Activated B cell treated with CpG ODN at 0.5 μM for 24 hours (primary cell): ENCODE measurements around the gene M6PR. TPM values are rescaled to one million over a fixed set of nuclear protein-coding genes. Genes with fewer than 3 reads are reported as not detected.

Experiments
- ATAC-seq: fragments of 200-7000 bp; cut with Tn5 transposase; one replicate; pipeline ENCODE4 v1.10.0; 2021; ENCODE audit warnings: low read depth, mild to moderate bottlenecking, moderate library complexity
- CTCF ChIA-PET: fragments of 350-600 bp; sonication (Branson Sonifier 250); formaldehyde crosslinking; loops from one replicate; lab custom pipeline; 2021; ENCODE audit warnings: antibody characterized with exemption; lab: Charles Lee
- POLR2A ChIA-PET: fragments of 350-600 bp; sonication (Branson Sonifier 250); formaldehyde crosslinking; loops from one replicate; lab custom pipeline; 2021; ENCODE audit warnings: antibody characterized with exemption; lab: Charles Lee
- DNase-seq: peaks from one replicate; pipeline ENCODE4 v3.0.0; 2022
- H3K27ac Mint-ChIP-seq: one replicate; pipeline ENCODE4 v1.8.0; 2020; ENCODE audit warnings: mixed read lengths
- H3K27me3 Mint-ChIP-seq: one replicate; pipeline ENCODE4 v1.8.0; 2021; ENCODE audit warnings: mixed read lengths
- H3K36me3 Mint-ChIP-seq: one replicate; pipeline ENCODE4 v1.8.0; 2021; ENCODE audit warnings: low read depth, mixed read lengths
- H3K4me1 Mint-ChIP-seq: one replicate; pipeline ENCODE4 v1.8.0; 2021; ENCODE audit warnings: mixed read lengths
- H3K4me3 Mint-ChIP-seq: one replicate; pipeline ENCODE4 v1.8.0; 2020; ENCODE audit warnings: mild to moderate bottlenecking, mixed read lengths
- H3K9me3 Mint-ChIP-seq: one replicate; pipeline ENCODE4 v1.8.0; 2020; ENCODE audit warnings: mixed read lengths
- intact Hi-C: fragments of 100-400 bp; cut with micrococcal nuclease; formaldehyde crosslinking; loops from one replicate; pipeline ENCODE4 v1.15.1; 2024
- total RNA-seq: library from RNA; stranded (reverse); gene quantifications from 2 replicates; pipeline ENCODE4 v1.2.3, GENCODE V29; 2022
- TF ChIP-seq, protein P1 (sequence below): fragments of 200-600 bp; IDR thresholded peaks from one replicate; pipeline ENCODE4 v1.8.0; 2022; ENCODE audit warnings: antibody characterized with exemption, mild to moderate bottlenecking

Gene M6PR
- total RNA-seq, 1 donor from 2014 or later, result 229 TPM

DNA sequence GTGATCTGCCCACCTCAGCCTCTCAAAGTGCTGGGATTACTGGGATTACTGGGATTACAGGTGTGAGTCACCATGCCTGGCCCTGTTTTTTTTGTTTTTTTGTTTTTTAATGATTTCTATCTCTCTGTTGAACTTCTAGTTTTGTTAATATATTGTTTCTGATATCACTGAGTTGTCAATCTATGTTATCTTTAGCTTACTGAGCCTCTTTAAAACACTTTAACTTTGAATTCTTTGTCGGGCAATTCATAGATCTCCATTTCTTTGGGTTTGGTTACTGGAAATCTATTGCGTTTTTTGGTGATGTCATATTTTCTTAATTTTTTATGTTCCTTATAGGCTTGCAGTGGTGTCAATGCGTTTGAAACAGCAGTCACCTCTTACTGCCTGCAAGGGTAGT is 30.7 kb upstream of the M6PR start:
- POLR2A ChIA-PET, result no interaction called here
- no peak for DNase-seq
- TF ChIP-seq, protein P1, sequence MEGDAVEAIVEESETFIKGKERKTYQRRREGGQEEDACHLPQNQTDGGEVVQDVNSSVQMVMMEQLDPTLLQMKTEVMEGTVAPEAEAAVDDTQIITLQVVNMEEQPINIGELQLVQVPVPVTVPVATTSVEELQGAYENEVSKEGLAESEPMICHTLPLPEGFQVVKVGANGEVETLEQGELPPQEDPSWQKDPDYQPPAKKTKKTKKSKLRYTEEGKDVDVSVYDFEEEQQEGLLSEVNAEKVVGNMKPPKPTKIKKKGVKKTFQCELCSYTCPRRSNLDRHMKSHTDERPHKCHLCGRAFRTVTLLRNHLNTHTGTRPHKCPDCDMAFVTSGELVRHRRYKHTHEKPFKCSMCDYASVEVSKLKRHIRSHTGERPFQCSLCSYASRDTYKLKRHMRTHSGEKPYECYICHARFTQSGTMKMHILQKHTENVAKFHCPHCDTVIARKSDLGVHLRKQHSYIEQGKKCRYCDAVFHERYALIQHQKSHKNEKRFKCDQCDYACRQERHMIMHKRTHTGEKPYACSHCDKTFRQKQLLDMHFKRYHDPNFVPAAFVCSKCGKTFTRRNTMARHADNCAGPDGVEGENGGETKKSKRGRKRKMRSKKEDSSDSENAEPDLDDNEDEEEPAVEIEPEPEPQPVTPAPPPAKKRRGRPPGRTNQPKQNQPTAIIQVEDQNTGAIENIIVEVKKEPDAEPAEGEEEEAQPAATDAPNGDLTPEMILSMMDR, result no peak
- no peak for ATAC-seq
- Mint-ChIP-seq H3K4me3 (no peak overlapping the region), H3K27ac (no peak overlapping the region), H3K36me3 (peaks cover 7% of the 10 kb centered on the region), H3K9me3 (peaks cover 13% of the 10 kb centered on the region), H3K27me3 (no peaks in the 10 kb centered on the region), H3K4me1 (no peaks in the 10 kb centered on the region)
- CTCF ChIA-PET, result no interaction called here
- intact Hi-C loops, result no loop called here

DNA sequence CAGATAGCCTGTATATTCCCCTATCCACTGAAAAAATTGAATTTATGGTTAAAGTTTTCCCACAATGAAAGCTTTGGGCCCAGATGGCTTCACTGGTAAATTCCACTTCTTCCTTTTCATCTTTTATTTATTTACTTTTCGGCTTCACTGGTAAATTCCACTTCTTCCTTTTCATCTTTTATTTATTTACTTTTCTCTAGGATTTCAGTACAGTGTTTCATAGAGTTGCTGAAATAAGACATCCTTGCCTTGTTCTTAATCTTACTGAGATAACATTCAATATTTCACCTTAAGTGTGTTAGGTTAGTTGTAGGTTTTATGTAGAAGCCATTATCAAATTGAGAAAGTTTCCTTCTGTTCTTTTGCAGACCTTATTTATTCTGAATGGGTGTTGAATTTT is 21.0 kb upstream of the M6PR start:
- Mint-ChIP-seq H3K27me3 (no peaks in the 10 kb centered on the region), H3K9me3 (peaks cover 12% of the 10 kb centered on the region), H3K4me3 (no peak overlapping the region), H3K4me1 (no peaks in the 10 kb centered on the region), H3K27ac (no peak overlapping the region), H3K36me3 (peaks cover 2% of the 10 kb centered on the region)
- TF ChIP-seq, protein P1, result no peak
- POLR2A ChIA-PET, result no interaction called here
- no peak for DNase-seq
- CTCF ChIA-PET, result no interaction called here
- intact Hi-C loops, result no loop called here
- no peak for ATAC-seq

DNA sequence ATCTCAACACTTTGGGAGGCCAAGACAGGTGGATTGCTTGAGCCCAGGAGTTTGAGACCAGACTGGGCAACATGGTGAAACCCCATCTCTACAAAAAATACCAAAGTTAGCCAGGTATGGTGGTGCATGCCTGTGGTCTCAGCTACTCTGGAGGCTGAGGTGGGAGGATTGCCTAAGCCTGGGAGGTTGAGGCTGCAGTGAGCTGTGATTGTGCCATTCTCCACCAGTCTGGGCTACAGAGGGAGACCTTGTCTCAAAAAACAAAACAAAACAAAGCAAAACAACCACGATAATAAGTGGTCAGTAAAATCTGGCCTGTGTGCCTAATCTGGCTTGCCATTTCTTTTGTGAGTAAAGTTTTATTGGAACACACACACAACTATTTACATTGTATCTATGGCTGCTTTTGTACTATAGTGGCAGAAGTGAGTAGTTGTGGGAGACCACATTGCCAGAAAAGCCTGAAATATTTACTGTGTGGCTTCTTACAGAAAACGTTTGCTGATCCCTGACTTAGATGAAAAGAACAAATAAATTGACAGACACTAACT is 20.5 kb upstream of the M6PR start:
- Mint-ChIP-seq H3K27ac (no peak overlapping the region), H3K4me3 (no peak overlapping the region), H3K27me3 (no peaks in the 10 kb centered on the region), H3K4me1 (no peaks in the 10 kb centered on the region), H3K36me3 (peaks cover 2% of the 10 kb centered on the region), H3K9me3 (peaks cover 12% of the 10 kb centered on the region)
- POLR2A ChIA-PET, result no interaction called here
- CTCF ChIA-PET, result no interaction called here
- TF ChIP-seq, protein P1, result no peak
- no peak for DNase-seq
- no peak for ATAC-seq
- intact Hi-C loops, result no loop called here

DNA sequence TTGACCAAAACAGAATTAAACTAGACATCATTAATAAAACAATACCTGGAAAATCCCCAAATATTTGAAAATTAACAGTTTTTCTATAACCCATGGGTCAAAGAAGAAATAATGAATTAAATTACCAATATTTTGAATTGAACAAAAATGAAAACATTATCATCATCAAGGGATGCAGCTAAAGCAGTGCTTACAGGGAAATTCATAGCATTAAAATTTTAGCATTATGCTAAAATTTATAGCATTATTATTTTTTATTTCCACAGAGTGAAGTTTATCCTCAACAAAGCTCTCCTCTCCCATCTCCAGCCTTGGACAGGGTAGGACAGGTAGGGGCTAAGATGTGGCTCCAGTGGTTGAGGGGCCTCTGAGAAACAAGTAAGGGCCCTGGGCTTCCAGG is 19.3 kb upstream of the M6PR start:
- Mint-ChIP-seq H3K9me3 (peaks cover 14% of the 10 kb centered on the region), H3K4me1 (no peaks in the 10 kb centered on the region), H3K4me3 (no peak overlapping the region), H3K27ac (no peak overlapping the region), H3K27me3 (no peaks in the 10 kb centered on the region), H3K36me3 (peaks cover 7% of the 10 kb centered on the region)
- DNase-seq (no peak), ATAC-seq (no peak)
- POLR2A ChIA-PET, result no interaction called here
- intact Hi-C loops, result no loop called here
- TF ChIP-seq, protein P1, result no peak
- CTCF ChIA-PET, result no interaction called here

DNA sequence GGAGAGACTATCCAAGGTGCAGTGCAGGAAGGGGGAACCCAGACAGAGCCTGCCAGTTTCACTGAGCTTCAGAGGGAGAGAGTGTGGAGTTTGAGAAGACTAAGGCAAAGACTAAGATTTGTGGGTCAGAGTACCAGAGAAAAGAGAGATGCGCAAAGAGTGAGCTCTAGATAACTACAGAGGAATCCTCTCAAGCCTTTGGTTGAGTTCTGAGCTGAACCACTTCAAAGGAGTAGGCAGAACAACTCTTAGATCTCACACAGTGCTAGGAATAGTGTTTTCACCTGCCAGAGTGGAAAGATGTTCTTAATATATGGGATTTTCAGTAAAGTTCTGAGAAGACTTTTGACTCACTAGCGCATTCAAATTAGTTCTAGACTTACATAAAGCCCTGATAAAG is 10.7 kb upstream of the M6PR start:
- no peak overlapping the region for H3K27ac Mint-ChIP-seq
- no peaks in the 10 kb centered on the region for H3K27me3 Mint-ChIP-seq
- no peak overlapping the region for H3K4me3 Mint-ChIP-seq
- TF ChIP-seq, protein P1, result no peak
- intact Hi-C loops, result no loop called here
- peaks cover 2% of the 10 kb centered on the region for H3K9me3 Mint-ChIP-seq
- peaks cover 7% of the 10 kb centered on the region for H3K36me3 Mint-ChIP-seq
- ChIA-PET POLR2A (no interaction called here), CTCF (interaction anchor here (1.2 kb wide), 1 partner anchor 9 kb away, joined by 4 read pairs; no protein-coding TSS in a partner anchor)
- ATAC-seq (no peak), DNase-seq (no peak)
- H3K4me1 Mint-ChIP-seq, result no peaks in the 10 kb centered on the region
